VCaP (cell line): ENCODE measurements around the gene RAB8A.

ENCODE experiments used
- H3K27ac ChIP-seq: fragments of 450-650 bp; 2 replicates; pipeline ENCODE4 v1.5.1; 2017
- CTCF ChIP-seq: fragments of 450-650 bp; conservative IDR thresholded peaks from 2 replicates; pipeline ENCODE4 v1.5.1; 2017; ENCODE audit warnings: mild to moderate bottlenecking, moderate library complexity

The RAB8A gene

GRCh38 chr19:16074488-16075365, 37.0 kb upstream of the RAB8A start:
- H3K27ac ChIP-seq = peak overlapping the region; percentile 18
- TF ChIP-seq CTCF = no peak

GRCh38 chr19:16075430-16076153, 36.1 kb upstream of the RAB8A start:
- TF ChIP-seq CTCF = no peak
- H3K27ac ChIP-seq = peak overlapping the region; percentile 18; the same call in 1 of the 2 replicates

GRCh38 chr19:16076154-16076957, 35.3 kb upstream of the RAB8A start, which contains the start of gene TPM4:
Gene TPM4 (plus strand): TSS chr19:16076495. CDS start chr19:16076566, 71 bp downstream.
- peak within 1 kb of the TSS; percentile 81 for H3K27ac ChIP-seq
- TF ChIP-seq CTCF = no peak

GRCh38 chr19:16076958-16077611, 34.6 kb upstream of the RAB8A start:
- peak overlapping the region; percentile 81 for H3K27ac ChIP-seq
- TF ChIP-seq CTCF = no peak

GRCh38 chr19:16077984-16078758, 33.5 kb upstream of the RAB8A start:
- H3K27ac ChIP-seq = peak overlapping the region; percentile 81
- TF ChIP-seq CTCF = no peak

GRCh38 chr19:16078759-16079707, 32.7 kb upstream of the RAB8A start:
- peak overlapping the region; percentile 81 for H3K27ac ChIP-seq
- no peak for TF ChIP-seq CTCF
